T-cell (primary cell): ENCODE results near the gene TNNT3. TPM values are rescaled to one million over a fixed set of nuclear protein-coding genes. Genes with fewer than 3 reads are reported as not detected.

Source experiments
- ATAC-seq, 4 experiments: fragments of 200-7000 bp in 3 of 4; fragments of 150-1000 bp in 1 of 4; cut with Tn5 transposase; replicated peaks in 1 of 4; 1 replicate in 3 of 4; 2 replicates in 1 of 4; pipeline ENCODE4 v1.10.0; 2021; ENCODE audit warnings: moderate library complexity in 3 of 4, mild to moderate bottlenecking in 2 of 4, moderate number of reproducible peaks in 1 of 4
- CTCF ChIA-PET, 2 donors: fragments of 300-600 bp; sonication (Branson Sonifier 250); formaldehyde crosslinking; loops; one replicate each; lab custom pipeline; 2022; ENCODE audit warnings: antibody characterized with exemption in 2 of 2; lab: Charles Lee
- POLR2A ChIA-PET, 2 donors: fragments of 300-600 bp; sonication (Branson Sonifier 250); formaldehyde crosslinking; loops; one replicate each; lab custom pipeline; 2022; ENCODE audit warnings: antibody characterized with exemption in 2 of 2; lab: Charles Lee
- DNase-seq, 35 experiments: peaks; one replicate each; pipeline versions ENCODE4 v3.0.0 to v3.0.0-alpha.2; 2013 to 2023
- H3K27ac ChIP-seq: one replicate; pipeline ENCODE4 v1.5.1; 2013; ENCODE audit warnings: low read length
- H3K27me3 ChIP-seq, 2 experiments: replicated peaks in 1 of 2; 1 replicate in 1 of 2; 2 replicates in 1 of 2; pipeline versions ENCODE4 v1.6.1 to v1.7.0; 2013; ENCODE audit warnings: low read length in 1 of 2, mixed read lengths in 1 of 2; ENCODE audit not compliant: control insufficient read depth in 2 of 2, insufficient read depth in 2 of 2; ENCODE audit errors: extremely low read depth in 1 of 2
- H3K36me3 ChIP-seq, 2 donors: 1 replicate in 1 of 2; 2 replicates in 1 of 2; pipeline versions ENCODE4 v1.6.1 to v1.7.0; 2013; ENCODE audit warnings: low read length in 1 of 2; ENCODE audit not compliant: control insufficient read depth in 2 of 2, insufficient read depth in 1 of 2; ENCODE audit errors: extremely low read depth in 1 of 2
- H3K4me1 ChIP-seq, 2 experiments: 1 replicate in 1 of 2; 2 replicates in 1 of 2; pipeline versions ENCODE4 v1.6.1 to v1.7.0; 2013; ENCODE audit warnings: low read length in 2 of 2, mixed read lengths in 1 of 2; ENCODE audit not compliant: insufficient read depth in 2 of 2, control insufficient read depth in 1 of 2; ENCODE audit errors: extremely low read depth in 1 of 2
- H3K4me3 ChIP-seq, 2 donors: 1 replicate in 1 of 2; 2 replicates in 1 of 2; pipeline versions ENCODE4 v1.5.1 to v1.7.0; 2013; ENCODE audit warnings: mild to moderate bottlenecking in 2 of 2, low read length in 1 of 2, moderate library complexity in 1 of 2; ENCODE audit not compliant: control insufficient read depth in 1 of 2; ENCODE audit errors: extremely low read depth in 1 of 2
- H3K9me3 ChIP-seq: 2 replicates; pipeline ENCODE4 v1.7.0; 2013
- H3K27ac Mint-ChIP-seq, 2 donors: one replicate each; pipeline ENCODE4 v1.8.0; 2020 to 2021; ENCODE audit warnings: mild to moderate bottlenecking in 2 of 2, mixed read lengths in 2 of 2
- H3K27me3 Mint-ChIP-seq, 2 donors: one replicate each; pipeline ENCODE4 v1.8.0; 2021 to 2022; ENCODE audit warnings: mixed read lengths in 2 of 2
- H3K36me3 Mint-ChIP-seq: one replicate; pipeline ENCODE4 v1.8.0; 2021; ENCODE audit warnings: mixed read lengths
- H3K4me1 Mint-ChIP-seq, 3 donors: one replicate each; pipeline ENCODE4 v1.8.0; 2020 to 2022; ENCODE audit warnings: mixed read lengths in 3 of 3, mild to moderate bottlenecking in 1 of 3
- H3K4me3 Mint-ChIP-seq, 3 donors: one replicate each; pipeline ENCODE4 v1.8.0; 2020 to 2022; ENCODE audit warnings: mild to moderate bottlenecking in 3 of 3, mixed read lengths in 3 of 3, moderate library complexity in 3 of 3
- H3K9me3 Mint-ChIP-seq, 3 donors: one replicate each; pipeline ENCODE4 v1.8.0; 2020 to 2022; ENCODE audit warnings: mixed read lengths in 3 of 3
- WGBS: methylation state at CpG from one replicate; pipeline ENCODE4 v1.1.5; 2013; ENCODE audit warnings: missing lambda C conversion rate; ENCODE audit not compliant: insufficient coverage; 5-methylcytosine and 5-hydroxymethylcytosine counted together
- total RNA-seq, 35 experiments: library from RNA in 6 of 35; stranded (reverse) in 6 of 35; fragments of 120-200 nt in 1 of 35; gene quantifications; one replicate each; pipeline versions ENCODE4 v1.2.1 to v1.2.4 and lab custom pipeline; 2013 to 2026

TNNT3 gene
- total RNA-seq, 5 donors from 2014 or later (not counting 1 experiment from before 2014, with no cell fraction given) = 15.9 to 22.1 (median 18.2) TPM

DNA sequence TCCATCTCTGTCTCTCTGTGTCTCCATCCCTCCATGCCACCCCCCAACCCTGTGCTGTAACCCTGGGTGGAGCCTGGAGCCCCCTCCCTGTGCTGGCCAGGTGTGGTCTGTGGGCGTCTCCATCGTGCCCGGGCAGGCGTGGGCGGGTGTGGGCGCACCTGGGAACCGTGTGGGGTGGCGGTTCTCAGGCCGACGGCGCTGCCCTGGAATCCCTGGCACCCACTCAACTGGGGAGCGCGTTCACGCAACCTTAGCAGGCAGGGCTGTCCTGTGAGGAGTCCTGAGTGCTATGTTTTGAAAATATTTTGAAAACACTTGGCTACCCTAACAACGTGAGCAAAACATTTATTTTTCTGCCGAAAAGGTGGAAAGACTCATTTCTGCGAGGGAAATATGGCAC lies 4.7 kb downstream of the TNNT3 start:
- Mint-ChIP-seq H3K27ac (no peak overlapping the region), H3K27me3 (peaks cover 13% of the 10 kb centered on the region in 2 donors), H3K36me3 (no peaks in the 10 kb centered on the region), H3K9me3 (no peaks in the 10 kb centered on the region), H3K4me1 (peaks cover 1 to 15% (median 6%) of the 10 kb centered on the region in 3 donors), H3K4me3 (no peak overlapping the region)
- POLR2A ChIA-PET = no interaction called here
- Histone ChIP-seq H3K4me3 (no peak overlapping the region), H3K9me3 (no peaks in the 10 kb centered on the region), H3K27ac (no peak overlapping the region), H3K36me3 (no peaks in the 10 kb centered on the region), H3K27me3 (peaks cover 0 to 62% of the 10 kb centered on the region in 2 experiments), H3K4me1 (peaks cover 5 to 21% of the 10 kb centered on the region in 2 experiments)
- ATAC-seq = no peak
- WGBS = 77% methylated on average over 7 of the region's 17 CpGs
- DNase-seq = no peak
- CTCF ChIA-PET = no interaction called here

GRCh38 chr11:1924646-1925372 lies 5.3 kb downstream of the TNNT3 start:
- Mint-ChIP-seq H3K36me3 (no peaks in the 10 kb centered on the region), H3K27me3 (peaks cover 13 to 14% of the 10 kb centered on the region in 2 donors), H3K4me1 (peaks cover 0 to 15% (median 7%) of the 10 kb centered on the region in 3 donors), H3K27ac (no peak overlapping the region), H3K9me3 (no peaks in the 10 kb centered on the region), H3K4me3 (no peak overlapping the region)
- WGBS = 88% methylated on average over 12 of the region's 21 CpGs
- H3K27ac ChIP-seq = no peak overlapping the region
- no peak for ATAC-seq
- H3K27me3 ChIP-seq = peaks cover 0 to 62% of the 10 kb centered on the region in 2 experiments
- no peaks in the 10 kb centered on the region for H3K36me3 ChIP-seq
- DNase-seq = no peak
- CTCF ChIA-PET = no interaction called here
- H3K9me3 ChIP-seq = no peaks in the 10 kb centered on the region
- H3K4me1 ChIP-seq = peaks cover 5 to 18% of the 10 kb centered on the region in 2 experiments
- H3K4me3 ChIP-seq = no peak overlapping the region
- POLR2A ChIA-PET = no interaction called here

DNA sequence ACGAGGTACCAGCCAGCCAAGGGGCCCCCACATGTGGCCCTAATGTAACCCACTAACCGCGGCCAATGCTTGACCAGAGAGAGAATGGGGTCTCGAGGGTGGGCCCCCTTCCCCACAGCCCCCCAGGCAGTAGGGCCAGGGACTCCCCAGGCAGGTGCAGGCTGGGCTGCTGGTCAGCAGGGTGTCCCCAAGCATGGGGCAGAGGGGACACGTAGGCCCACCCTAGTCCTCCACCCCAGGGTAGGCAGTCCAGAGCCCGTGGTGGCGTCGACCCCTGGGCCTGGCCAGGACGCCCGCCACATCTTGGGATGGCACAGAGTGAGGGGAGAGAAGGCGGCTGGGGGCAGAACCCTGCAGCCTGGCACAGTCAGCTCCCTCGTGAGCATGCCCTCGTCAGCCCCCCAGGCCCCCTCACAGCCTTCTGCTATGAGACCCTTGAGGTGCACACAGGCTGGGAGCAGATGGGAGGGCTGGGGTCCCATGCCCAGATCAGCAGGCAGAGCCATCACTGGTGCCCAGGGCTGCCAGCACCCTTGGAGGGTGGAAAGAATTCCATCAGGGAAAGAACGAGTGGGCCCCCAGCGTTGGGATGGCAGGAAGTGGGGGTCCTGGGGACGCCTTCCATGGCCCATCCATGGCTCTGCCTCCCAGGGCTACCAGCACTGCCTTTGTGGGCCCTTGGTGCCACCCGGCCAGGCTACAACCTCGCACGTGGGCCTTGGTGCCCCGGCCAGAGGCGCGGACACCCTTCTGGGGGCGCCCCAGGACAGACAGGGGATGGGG lies 6.1 kb downstream of the TNNT3 start:
- no peak overlapping the region for H3K27ac Mint-ChIP-seq
- H3K27ac ChIP-seq = no peak overlapping the region
- ATAC-seq = no peak

DNA sequence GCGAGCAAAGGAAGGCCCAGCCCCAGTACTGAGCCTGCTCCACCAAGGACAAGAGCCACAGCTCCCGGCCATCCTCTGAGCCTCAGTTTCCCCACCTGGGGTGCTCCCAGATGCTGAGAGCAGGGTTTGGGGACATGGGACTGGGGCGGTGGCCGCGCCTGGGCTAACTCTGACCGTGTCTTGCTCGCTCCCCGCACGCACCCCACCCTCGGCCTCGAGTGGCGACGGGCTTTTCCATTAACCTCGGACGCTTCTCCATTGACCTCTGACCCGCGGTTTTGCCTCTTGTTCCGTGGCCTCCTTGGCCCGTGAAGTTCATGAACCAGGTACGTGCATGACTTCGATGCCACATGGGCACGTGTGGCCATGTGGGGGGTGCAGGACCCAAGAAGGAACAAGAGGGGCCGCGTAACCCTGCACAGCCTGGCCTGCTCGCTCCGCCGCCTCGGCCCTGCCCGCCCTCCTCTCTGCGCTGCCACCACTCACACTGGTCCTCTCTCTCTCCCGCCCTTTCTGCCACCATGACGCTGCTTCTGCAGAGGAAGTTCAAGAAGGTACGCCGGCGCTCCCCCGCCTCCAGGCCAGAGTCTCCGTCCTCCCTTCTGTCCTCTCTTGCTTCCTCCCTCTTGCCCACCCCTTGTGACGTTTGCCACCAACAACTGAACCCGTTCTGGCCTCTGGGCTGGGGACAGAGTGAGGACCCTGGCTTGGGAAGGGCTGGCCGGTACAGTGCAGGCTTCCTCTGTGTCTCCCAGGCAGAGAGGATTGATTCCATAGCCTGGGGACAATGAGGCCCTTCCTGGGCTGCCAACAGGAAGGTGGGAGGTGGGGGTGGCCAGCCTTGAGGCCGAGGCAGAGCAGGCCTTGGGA lies 6.9 kb downstream of the TNNT3 start:
- H3K4me3 ChIP-seq = no peak overlapping the region
- 87% methylated on average over 33 of the region's 41 CpGs for WGBS
- H3K4me1 Mint-ChIP-seq = peaks cover 4 to 21% (median 11%) of the 10 kb centered on the region in 3 donors
- H3K4me1 ChIP-seq = peaks cover 5 to 19% of the 10 kb centered on the region in 2 experiments
- POLR2A ChIA-PET = no interaction called here
- H3K9me3 ChIP-seq = no peaks in the 10 kb centered on the region
- peaks cover 12 to 13% of the 10 kb centered on the region in 2 donors for H3K27me3 Mint-ChIP-seq
- H3K27ac ChIP-seq = no peak overlapping the region
- H3K36me3 ChIP-seq = no peaks in the 10 kb centered on the region
- no peak overlapping the region for H3K27ac Mint-ChIP-seq
- H3K4me3 Mint-ChIP-seq = no peak overlapping the region
- no peaks in the 10 kb centered on the region for H3K9me3 Mint-ChIP-seq
- no peak for ATAC-seq
- DNase-seq = no peak
- peaks cover 0 to 54% of the 10 kb centered on the region in 2 experiments for H3K27me3 ChIP-seq
- H3K36me3 Mint-ChIP-seq = no peaks in the 10 kb centered on the region
- CTCF ChIA-PET = no interaction called here

More for the DNA sequence above, 6.1 kb downstream of the TNNT3 start:
- no peaks in the 10 kb centered on the region for H3K9me3 ChIP-seq
- 82% methylated on average over 18 of the region's 23 CpGs for WGBS
- no peaks in the 10 kb centered on the region for H3K9me3 Mint-ChIP-seq
- POLR2A ChIA-PET = no interaction called here
- CTCF ChIA-PET = no interaction called here
- H3K4me1 Mint-ChIP-seq = peaks cover 2 to 19% (median 10%) of the 10 kb centered on the region in 3 donors
- no peaks in the 10 kb centered on the region for H3K36me3 Mint-ChIP-seq
- peaks cover 12 to 13% of the 10 kb centered on the region in 2 donors for H3K27me3 Mint-ChIP-seq
- H3K27me3 ChIP-seq = peaks cover 0 to 60% of the 10 kb centered on the region in 2 experiments
- H3K36me3 ChIP-seq = no peaks in the 10 kb centered on the region
- no peak for DNase-seq
- no peak overlapping the region for H3K4me3 ChIP-seq
- peaks cover 5 to 25% of the 10 kb centered on the region in 2 experiments for H3K4me1 ChIP-seq
- H3K4me3 Mint-ChIP-seq = no peak overlapping the region

DNA sequence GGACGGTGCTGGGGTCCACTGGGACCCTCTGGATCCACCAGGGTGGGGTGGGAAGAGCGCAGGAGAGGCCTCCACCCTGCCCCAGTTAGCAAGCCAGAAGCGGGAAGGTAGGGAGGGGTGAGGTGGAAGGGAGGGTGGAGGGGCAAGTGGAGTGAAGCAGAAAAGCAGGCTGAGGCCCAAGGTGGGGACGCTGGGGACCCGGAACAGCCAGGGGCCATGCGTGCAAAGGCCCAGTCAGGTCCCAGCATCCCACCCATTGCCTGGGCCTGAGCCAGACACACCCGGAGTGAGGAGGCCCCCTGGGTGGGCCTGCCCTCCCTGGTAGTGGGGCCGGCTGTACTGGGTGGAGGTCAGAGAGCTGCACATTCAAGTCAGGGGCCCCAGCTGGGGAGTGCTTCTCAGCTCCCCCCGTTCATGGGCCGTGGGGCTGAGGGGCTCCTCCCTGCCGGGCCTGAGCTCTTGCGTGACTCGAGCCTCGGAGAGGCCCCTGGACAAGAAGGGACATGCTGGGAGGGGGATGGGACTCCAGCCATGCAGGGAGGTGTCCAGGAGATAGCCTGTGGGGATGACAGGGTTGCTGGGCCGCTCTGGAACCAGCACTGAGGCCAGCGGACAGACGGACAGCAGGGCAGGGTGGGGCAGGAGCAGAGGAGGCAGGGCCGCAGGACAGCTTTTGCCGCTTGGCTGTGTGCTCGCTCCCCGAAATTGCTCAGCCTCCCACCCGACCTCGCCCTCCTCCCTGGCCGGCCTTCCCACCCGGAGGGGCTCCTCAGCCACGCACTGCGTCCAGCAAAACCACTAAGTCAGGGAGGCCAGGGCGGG lies 7.7 kb downstream of the TNNT3 start:
- CTCF ChIA-PET = no interaction called here
- WGBS = 85% methylated on average over 27 of the region's 28 CpGs
- DNase-seq (no peak), ATAC-seq (no peak)
- Histone ChIP-seq H3K27ac (no peak overlapping the region), H3K27me3 (peaks cover 0 to 47% of the 10 kb centered on the region in 2 experiments), H3K36me3 (no peaks in the 10 kb centered on the region), H3K4me1 (peaks cover 5 to 16% of the 10 kb centered on the region in 2 experiments), H3K4me3 (no peak overlapping the region), H3K9me3 (no peaks in the 10 kb centered on the region)
- H3K27me3 Mint-ChIP-seq = peaks cover 13 to 16% of the 10 kb centered on the region in 2 donors
- peaks cover 4 to 21% (median 11%) of the 10 kb centered on the region in 3 donors for H3K4me1 Mint-ChIP-seq
- no peaks in the 10 kb centered on the region for H3K36me3 Mint-ChIP-seq
- H3K9me3 Mint-ChIP-seq = no peaks in the 10 kb centered on the region
- no peak overlapping the region for H3K4me3 Mint-ChIP-seq
- POLR2A ChIA-PET = no interaction called here
- H3K27ac Mint-ChIP-seq = no peak overlapping the region
